Posterior vena cava (tissue), 2 donors: Measurements from ENCODE around the gene AMD1. TPM values are rescaled to one million over a fixed set of nuclear protein-coding genes. Genes with fewer than 3 reads are reported as not detected.
"Not testable (repeated sequence)": the region's sequence is repeated elsewhere in the genome, so short reads cannot be mapped to it uniquely, and the experiment has no call there.

Source experiments
- DNase-seq: peaks from one replicate; pipeline ENCODE4 v3.0.0-alpha.2; 2020; ENCODE audit warnings: low spot score
- intact Hi-C, 2 donors: fragments of 100-400 bp; cut with DNase I; formaldehyde crosslinking; loops; one replicate each; pipeline versions ENCODE4 v1.14.1 to v1.14.2; 2022 to 2023
- long read RNA-seq, 2 donors: library from polyadenylated mRNA; unstranded; transcript quantifications; one replicate each; pipeline ENCODE4 v2.0.0, GENCODE V29; 2020 to 2021
- total RNA-seq, 2 donors: library from RNA; stranded (reverse); fragmentation: NEBNext Ultra II Directional; extraction: Animal tissue kit (Norgen Biotek cat#: 25700); gene quantifications; one replicate each; pipeline ENCODE4 v1.2.1, GENCODE V29; 2021
- donor health status: DM: yes; HTN: yes; CAD: no.
- donor health status: DM: yes; HTN: yes; CAD: no.

Gene AMD1
- 10 to 100 TPM; 39.7 to 57.9 TPM for total RNA-seq
- long read RNA-seq, donor 1, transcript AMD1-204 (9 exons, 3,438 nt) = major isoform, 20 of 25 reads
- long read RNA-seq, donor 1, partial matches to known transcripts = 5 of 25 reads
- long read RNA-seq, donor 1, other reads (novel, unspliced or antisense) = 0 of 25 reads
- long read RNA-seq, donor 2, transcript AMD1-204 (9 exons, 3,438 nt) = major isoform, 84 of 93 reads
- long read RNA-seq, donor 2, partial matches to known transcripts = 1 of 93 reads
- long read RNA-seq, donor 2, other reads (novel, unspliced or antisense) = 5 of 93 reads

- peak; percentile 99 for DNase-seq
- intact Hi-C loops = loop anchor here (2.0 to 10.0 kb wide), 2 partner anchors 59 kb away; partner anchors contain the start of gene CDK19 (in 2 of the 2)
Measured at GRCh38 chr6:110873981-110874879, at the start of gene AMD1. Gene AMD1 (plus strand): TSS chr6:110874785. CDS start chr6:110875106, 321 bp downstream.

GRCh38 chr6:110826236-110827129 is 48.1 kb upstream of the AMD1 start:
- intact Hi-C loops = no loop called here
- DNase-seq = no peak

GRCh38 chr6:110828396-110828795 is 46.2 kb upstream of the AMD1 start:
- intact Hi-C loops = no loop called here
- no peak for DNase-seq

GRCh38 chr6:110831405-110831804 is 43.2 kb upstream of the AMD1 start:
- intact Hi-C loops = no loop called here
- DNase-seq = no peak

GRCh38 chr6:110833831-110834230 is 40.8 kb upstream of the AMD1 start:
- intact Hi-C loops = no loop called here
- no peak for DNase-seq

GRCh38 chr6:110835751-110836150 is 38.8 kb upstream of the AMD1 start:
- intact Hi-C loops, DNase-seq: not testable (repeated sequence)

GRCh38 chr6:110841266-110841665 is 33.3 kb upstream of the AMD1 start:
- no peak for DNase-seq
- intact Hi-C loops = no loop called here

GRCh38 chr6:110849781-110850180 is 24.8 kb upstream of the AMD1 start:
- DNase-seq = no peak
- intact Hi-C loops = no loop called here

GRCh38 chr6:110852773-110853172 is 21.8 kb upstream of the AMD1 start:
- no peak for DNase-seq
- intact Hi-C loops = no loop called here

- no peak for DNase-seq
- intact Hi-C loops = no loop called here
Measured at GRCh38 chr6:110853754-110854477, 20.7 kb upstream of the AMD1 start.

- intact Hi-C loops = no loop called here
- DNase-seq = no peak
Measured at GRCh38 chr6:110856296-110856695, 18.3 kb upstream of the AMD1 start.

GRCh38 chr6:110858016-110858415 is 16.6 kb upstream of the AMD1 start:
- intact Hi-C loops = no loop called here
- DNase-seq = no peak

GRCh38 chr6:110858562-110859214 is 15.9 kb upstream of the AMD1 start:
- intact Hi-C loops = no loop called here

GRCh38 chr6:110859335-110859792 is 15.2 kb upstream of the AMD1 start:
- intact Hi-C loops = no loop called here
- DNase-seq = peak; percentile 68

More at GRCh38 chr6:110858562-110859214, 15.9 kb upstream of the AMD1 start:
- DNase-seq = no peak

- DNase-seq = no peak
- intact Hi-C loops = no loop called here
Measured at GRCh38 chr6:110864824-110865223, 9.8 kb upstream of the AMD1 start.

- intact Hi-C loops = loop anchor here (2.0 to 10.0 kb wide), 2 partner anchors 60 kb away; partner anchors contain the start of gene CDK19 (in 2 of the 2)
- DNase-seq = peak; percentile 85
Measured at GRCh38 chr6:110874880-110875547, 429 bp downstream of the AMD1 start.

- peak; percentile 90 for DNase-seq
- intact Hi-C loops = loop anchor here (2.0 to 10.0 kb wide), 2 partner anchors 61 kb away; partner anchors contain the start of gene CDK19 (in 2 of the 2)
Measured at GRCh38 chr6:110875548-110876169, 1.1 kb downstream of the AMD1 start.
